OCI-LY3 (cell line): ENCODE measurements around the gene FRMD4A.

Source experiments
- CTCF ChIP-seq: fragments of 200-600, 300-600 bp; sonication (generic); IDR thresholded peaks from 2 replicates; pipeline ENCODE4 v1.5.1; 2014; ENCODE audit warnings: antibody characterized with exemption, low read length, low read depth
- EZH2phosphoT487 ChIP-seq: fragments of 200-600 bp; shearing (Covaris generic); IDR thresholded peaks from 2 replicates; pipeline ENCODE4 v1.6.1; 2018; ENCODE audit warnings: antibody characterized with exemption, mixed run types, low read depth

DNA sequence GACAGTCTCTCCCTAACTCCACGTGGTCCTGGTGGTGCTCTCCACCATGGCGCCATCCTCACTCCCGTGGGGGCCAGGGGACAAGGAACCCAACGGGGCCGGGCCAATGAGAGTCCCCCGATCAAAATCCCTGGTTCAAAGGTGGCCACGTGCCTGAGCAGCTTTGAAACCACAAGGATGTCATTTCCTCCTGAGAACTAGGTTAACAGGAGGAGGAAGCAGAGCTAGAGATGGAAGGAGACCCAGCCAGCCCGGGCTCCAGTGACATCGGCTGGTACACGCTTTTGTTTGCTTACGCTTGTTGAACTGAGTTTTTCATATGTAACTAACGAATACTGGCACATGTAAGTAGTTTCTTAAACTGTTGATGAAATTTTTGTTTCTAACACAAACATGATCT lies 682.3 kb downstream of the FRMD4A start:
- TF ChIP-seq CTCF (no peak), EZH2phosphoT487 (no peak)
